Hematopoietic multipotent progenitor cell treated with erythropoietin and hydrocortisone succinate and interleukin-3 and kit ligand, for 15 days (in vitro differentiated cells): Measurements from ENCODE around the gene AKAP13.
A peak's percentile ranks its signal among the peaks of the same experiment; 100 is the strongest.

ENCODE experiments used
- DNase-seq: peaks from one replicate; pipeline ENCODE4 v3.0.0-alpha.2; 2015; ENCODE audit warnings: low spot score

AKAP13 gene

DNA sequence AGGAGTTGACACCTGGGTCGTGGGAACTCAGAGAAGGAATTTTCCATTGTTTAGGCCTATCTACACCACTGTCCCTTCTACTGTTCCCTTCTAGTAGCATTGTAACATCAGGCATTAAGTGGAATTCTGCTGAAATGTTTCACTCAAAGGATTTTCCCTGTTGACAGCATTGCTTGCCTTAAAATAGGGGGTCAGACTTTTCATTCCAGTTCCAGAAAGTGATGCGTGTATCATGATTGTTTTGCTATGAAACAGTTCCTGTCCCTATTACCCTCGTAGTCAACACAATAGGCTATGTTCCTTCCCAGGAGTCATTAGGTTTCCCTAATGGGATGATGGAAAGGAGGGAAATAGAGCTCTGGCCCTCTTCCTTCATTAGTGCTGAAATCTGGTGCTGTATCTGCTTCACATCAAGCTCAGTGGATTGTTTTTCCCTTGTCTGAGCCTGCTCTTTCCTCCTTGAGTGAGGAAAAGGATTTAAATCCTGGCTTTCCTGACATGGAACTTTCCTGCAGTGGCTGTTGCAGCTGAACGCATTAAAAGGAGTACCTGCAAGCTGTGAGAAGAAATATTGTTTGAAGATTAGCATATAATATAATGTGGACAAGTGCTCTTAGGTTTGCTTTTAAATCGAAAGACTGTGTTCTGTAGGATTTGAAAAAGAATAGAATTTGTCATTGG lies 218.5 kb downstream of the AKAP13 start:
- DNase-seq: no peak

DNA sequence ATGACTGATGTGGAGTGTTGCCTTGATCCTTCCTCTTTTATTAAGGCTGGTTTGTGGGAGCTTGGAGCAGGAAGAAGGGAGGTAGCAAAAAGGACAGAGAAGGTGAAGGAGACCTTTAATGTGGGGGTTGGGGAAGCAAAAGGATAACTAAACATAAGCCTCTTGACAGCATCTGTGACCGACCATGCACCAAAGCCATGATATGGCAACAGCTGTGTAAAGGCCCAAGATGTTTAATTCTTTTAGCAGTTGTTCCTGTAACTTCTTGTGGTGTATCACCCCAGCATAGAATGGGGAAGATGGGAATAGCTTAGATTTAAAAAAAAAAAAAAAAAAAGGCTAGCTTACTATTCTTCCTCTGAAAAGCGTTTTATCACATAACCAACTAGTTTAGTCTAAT lies 219.6 kb downstream of the AKAP13 start:
- DNase-seq: no peak

DNA sequence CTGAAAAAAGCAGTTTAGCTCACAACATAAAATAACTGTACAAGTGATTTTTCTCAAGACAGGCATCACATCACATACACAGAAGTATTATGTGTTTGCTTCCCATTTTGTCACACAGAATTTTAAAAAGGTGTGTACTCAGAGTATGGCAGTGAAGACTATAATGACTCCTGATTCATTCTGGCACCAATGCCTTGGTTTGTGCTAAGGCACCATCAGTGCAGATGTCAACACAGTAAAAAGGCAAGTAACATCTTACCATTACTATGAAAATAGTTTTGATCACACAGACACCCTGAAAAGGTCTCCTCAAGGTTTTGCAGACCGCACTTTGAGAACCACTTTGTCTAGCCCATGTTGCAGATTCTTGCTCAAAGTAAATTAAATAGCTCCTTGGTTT lies 222.8 kb downstream of the AKAP13 start:
- DNase-seq: no peak

DNA sequence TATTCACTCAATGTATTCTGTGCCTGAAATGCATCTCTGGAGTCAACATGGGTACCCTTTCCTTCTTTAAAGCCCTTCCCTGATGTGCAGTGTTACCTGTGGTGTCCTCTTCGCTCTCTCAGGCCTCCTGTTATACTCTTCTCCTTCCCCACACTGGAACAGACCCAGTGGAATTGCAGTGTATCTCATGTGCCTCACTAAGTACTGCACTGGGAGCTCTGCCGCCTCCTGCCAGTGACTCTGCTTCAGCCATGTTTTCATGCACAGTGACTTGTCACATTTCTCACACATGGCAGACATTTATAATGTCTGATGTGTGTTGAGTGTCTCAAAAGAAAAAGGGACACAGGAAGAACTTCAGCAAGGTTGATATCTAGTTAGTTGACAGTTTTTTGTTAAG lies 223.3 kb downstream of the AKAP13 start:
- DNase-seq: peak; percentile 23

DNA sequence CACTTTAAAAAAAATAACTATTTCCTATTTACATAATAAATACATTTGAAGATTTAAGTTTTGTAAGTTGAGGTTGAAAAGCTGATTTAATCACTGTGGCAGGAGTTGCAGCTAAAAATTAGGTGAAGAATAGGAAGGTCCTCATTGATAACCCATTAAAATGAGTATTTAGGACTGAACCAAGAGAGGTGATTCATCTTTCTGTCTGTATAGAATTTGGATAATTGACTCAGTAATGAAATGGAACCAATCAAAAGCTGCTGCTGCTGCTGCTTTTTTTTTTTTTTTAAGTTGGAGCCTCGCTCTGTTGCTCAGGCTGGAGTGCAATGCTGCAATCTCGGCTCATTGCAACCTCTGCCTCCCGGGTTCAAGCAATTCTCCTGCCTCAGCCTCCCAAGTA lies 223.8 kb downstream of the AKAP13 start:
- DNase-seq: no peak

DNA sequence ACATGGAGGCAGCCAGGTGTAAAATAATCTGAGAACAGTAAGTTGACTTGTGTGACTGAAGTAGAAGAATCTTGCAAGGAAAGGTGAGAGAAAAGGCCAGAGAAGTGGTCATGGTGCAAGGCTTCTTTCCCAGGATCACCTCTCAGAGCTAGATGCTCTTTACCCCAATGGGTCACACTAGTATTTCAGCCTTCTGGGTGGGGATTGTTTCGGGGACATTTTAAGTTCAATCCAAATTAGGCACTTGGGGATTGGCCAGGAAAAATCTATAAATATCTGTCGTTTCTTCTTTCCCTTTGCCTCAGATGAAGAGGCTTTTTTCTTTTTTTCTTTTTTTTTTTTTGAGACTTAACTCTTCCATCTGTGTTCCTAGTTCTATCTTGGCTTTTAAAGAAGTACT lies 226.3 kb downstream of the AKAP13 start:
- no peak for DNase-seq

DNA sequence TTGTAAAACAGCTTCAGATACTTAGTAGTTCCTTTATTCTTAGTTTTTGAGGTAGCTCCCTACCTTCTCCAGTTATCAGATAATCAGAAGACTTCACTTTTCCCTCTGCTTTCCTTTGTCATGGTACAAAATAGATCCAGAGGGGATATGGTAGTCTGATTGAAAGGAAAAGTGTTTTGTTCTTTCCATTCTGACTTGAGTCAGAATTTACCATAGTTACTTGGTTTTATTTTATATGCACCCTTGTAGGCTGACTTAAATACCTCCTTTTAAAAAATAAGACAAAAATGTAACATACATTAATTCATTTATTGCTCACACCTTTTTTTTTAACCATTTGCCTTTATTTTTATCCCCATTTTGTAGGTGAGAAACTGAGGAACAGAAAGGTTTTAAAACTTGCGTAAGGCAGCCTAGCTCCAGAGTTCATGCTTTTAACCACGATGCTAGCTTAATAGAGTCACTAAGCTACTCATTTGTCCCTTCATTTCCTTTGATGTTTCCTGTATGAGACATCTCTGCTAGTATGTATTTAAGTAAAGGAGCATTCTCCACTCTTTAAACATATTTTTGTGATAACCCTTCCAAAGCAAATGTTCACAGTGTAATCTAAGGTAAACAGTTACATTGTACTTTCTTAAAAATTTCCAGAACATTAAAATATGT lies 226.9 kb downstream of the AKAP13 start:
- DNase-seq: no peak

DNA sequence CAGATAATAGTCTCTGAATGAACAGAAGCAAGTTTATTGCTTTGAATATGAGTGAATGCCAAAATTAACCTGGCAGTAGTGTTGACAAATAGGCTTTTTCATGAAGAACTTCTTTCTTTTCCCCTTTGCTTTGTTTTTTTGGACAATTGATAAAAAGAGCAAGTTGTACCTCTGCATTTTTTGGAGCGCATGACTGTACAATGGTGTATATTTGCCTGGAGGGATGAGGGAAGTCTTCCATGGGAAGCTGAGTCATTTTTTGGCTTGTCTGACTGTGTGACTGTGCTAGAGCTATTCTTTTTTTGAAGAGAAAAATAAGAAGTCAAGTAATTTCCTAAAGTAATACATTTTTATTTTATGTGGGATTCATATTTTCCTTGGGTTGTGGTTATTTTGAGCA lies 227.4 kb downstream of the AKAP13 start:
- no peak for DNase-seq

DNA sequence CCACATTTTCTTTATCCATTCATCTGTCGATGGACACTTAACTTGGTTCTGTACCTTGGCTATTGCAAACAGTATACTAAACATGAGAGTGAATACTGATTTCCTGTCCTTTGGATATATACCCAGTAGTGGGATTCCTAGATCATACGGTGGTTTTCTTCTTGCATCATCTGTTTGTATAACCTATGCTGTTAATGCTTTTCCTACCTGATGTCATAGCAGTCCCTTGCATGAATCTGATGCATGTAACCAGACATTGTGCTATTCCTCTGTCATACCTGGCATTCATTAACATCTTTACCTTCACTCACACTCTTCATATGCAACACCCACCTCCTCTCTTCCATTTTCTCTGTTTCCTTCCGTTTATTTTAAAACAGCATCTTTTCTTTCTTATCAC lies 229.1 kb downstream of the AKAP13 start:
- DNase-seq: no peak

DNA sequence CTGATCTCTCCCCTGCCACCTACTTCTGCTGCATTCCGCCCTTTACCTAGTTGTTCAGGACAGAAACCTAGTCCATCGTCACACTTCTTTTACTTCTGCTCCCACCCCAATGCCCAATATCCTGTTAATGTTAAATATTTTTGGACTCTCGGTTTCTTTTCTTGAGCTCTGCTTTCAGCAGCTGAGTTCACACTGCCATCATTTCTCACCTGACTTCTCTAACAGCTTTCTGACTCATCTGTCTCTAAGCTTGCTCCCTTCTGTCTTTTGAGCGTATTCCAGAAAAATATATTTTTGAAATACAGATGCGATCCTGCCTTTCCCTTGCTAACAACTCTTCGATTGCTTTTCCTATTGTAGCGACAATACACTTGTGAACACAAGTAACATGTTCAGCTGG lies 231.0 kb downstream of the AKAP13 start:
- no peak for DNase-seq

DNA sequence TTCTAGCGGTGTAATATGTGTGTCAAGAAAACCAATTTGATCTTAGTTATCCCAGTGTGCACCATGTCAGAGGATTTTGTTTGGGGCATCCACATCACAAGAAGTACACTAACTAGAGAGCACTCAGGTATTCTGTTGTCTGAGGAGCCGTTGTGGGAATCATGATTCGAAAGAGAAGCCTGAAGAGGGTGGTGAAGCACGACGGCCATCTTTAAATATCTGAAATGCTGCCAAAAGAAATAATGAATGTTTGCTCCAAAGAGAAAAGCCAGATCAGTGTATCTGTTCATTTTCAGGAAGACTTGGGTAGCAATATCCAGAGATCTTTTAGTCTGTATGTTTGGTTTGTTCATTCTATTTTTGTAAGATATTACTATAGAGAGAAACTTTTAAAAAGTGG lies 233.7 kb downstream of the AKAP13 start:
- no peak for DNase-seq

DNA sequence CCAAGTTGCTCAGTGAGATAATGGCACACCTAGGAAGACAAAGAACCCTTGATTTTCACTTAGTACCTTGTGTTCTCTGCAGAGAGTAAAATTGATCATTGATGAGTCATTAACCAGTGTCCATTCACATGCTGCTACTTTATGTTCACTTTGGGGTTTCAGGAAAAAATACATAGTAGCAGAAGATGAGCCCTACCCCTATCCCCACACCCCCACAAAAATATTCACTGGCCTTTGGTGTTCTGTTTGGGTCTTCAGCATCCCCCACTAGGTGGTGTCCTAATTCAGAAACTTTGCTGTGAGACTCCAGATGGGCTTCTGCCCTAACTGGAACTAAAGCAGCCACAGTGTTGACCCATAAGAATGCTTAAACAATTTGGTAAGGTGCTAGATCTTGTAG lies 235.5 kb downstream of the AKAP13 start:
- DNase-seq: no peak

DNA sequence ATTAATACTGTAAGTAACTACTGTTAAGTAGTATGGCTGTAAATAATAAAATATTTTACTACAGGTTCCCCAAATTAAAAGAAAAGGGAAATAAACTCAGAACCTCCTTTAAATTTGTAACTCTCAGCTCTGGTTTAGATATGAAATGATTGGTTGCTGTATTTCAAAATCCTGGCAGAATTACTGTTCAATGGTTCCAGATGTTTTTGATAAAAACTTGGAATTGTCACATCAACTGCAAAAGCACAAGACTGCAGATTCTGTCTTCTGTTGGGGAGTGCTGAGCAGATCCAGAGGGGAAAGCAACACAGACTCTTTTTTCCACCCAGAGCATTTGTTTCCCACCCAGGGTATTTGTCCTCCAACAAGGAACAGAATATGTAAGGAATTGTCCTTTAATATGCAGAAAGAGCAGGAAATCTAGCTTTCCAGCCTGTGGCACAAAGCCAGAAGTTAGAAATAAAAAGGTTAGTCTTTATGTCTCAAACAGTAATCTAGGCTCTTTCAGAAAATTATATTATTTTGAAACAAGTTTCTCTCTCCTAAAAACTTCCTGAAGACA lies 236.2 kb downstream of the AKAP13 start:
- DNase-seq: no peak

DNA sequence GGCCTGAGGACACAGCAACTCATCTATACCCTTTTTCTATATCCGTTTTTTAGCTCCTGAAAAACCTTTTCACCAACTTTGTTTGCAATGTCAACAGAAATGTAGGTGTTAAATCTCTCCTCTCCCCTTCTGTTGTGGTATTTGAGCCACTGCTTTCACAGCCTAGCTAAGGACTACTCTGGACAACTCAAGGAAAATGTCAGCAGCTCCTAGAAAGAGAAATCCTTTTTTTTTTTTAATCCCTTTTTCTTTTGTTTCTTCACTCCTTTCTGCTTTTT lies 237.8 kb downstream of the AKAP13 start:
- DNase-seq: no peak

DNA sequence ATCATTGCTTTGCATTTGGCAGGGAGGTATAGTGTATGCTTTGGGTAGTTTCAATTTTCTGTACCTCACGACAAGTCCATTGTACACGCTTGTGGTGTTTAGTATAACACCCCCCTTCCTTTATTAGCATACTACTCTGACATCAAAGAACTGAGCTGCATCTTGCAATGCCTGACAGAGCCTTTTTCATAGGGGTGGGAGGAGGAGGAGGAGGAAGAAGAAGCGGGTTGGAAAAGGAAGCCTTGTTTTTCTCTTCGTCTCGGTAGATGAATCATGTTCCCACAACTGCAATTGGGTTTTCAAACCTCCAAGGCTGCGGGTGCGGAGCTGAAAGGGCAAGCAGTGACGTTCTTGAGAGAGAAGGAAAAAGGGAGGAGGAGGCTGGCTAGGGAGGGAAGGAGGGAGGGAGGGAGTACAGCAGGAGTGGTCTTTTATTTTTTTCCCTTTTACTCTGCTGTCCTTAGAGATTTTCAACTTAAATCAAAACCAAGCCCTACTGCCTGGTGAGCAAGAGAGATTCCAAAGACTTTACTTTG lies 238.6 kb downstream of the AKAP13 start:
- no peak for DNase-seq

DNA sequence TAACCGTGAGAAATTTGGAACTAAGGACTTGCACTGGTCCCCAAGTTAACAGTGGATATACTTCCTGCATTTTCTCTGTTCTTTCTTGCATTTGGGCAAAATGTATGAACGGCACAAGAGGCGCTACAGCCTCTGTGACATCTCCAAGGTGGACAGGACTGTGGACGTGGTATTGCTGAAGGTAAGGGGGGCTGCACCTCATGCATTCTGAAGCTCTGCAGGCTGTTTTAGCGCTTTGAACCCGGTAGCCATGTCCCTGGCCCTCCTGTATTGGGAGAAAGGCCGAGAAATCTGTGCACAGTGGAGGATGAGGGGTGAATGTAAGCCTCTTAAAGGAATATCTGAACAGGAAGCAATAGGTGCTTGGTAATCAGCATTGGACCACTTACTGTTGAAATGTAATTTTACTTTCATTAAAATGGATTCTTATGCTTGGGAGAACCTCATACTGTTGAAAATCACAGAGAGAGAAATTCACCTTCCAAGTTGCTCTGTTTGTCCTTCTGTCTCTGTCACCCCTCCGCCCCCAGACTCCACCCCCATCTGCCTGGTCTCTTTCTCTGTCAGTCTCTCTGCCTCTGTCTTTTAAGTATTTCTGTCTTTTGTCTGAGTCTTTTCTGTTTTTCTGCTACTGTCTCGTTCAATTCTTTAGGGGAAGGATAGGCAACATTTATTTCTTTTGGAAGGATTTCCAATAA lies 239.7 kb downstream of the AKAP13 start:
- DNase-seq: no peak

DNA sequence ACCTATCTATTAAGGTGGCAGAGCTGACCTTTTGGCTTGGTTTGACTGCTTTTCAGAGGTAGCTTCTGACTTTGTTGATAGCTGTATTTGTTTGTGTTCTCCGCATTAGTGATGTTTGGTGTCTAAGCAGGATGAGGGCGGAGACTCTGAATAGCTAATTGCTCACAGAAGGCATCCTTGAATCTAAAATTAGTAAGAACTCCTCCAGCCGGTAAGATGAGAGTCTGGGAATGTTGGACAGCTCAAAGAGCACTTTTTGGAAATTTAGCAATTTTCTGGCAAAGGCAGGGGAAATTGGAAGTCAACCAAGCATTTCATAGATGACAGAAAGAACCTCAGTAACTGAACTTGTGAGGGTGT lies 240.3 kb downstream of the AKAP13 start:
- no peak for DNase-seq

DNA sequence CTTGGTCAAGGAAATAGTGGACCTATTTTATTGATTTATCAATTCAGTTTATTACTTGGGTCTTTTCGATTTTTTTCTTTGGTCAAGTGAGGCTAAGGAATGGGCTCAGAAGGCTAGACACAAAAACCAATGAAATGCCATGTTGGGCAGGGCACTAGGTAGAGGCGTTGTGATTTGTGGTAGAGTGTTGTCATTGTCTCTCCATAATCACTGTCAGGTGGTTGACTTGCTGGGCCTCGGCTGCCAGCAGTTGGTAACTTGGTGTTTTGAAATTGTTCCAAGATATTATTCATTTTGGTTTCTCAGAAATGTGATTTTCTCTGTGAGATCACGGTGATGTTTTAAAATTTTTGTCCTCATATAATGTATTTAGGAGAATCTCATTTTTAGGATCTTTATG lies 240.7 kb downstream of the AKAP13 start:
- no peak for DNase-seq

DNA sequence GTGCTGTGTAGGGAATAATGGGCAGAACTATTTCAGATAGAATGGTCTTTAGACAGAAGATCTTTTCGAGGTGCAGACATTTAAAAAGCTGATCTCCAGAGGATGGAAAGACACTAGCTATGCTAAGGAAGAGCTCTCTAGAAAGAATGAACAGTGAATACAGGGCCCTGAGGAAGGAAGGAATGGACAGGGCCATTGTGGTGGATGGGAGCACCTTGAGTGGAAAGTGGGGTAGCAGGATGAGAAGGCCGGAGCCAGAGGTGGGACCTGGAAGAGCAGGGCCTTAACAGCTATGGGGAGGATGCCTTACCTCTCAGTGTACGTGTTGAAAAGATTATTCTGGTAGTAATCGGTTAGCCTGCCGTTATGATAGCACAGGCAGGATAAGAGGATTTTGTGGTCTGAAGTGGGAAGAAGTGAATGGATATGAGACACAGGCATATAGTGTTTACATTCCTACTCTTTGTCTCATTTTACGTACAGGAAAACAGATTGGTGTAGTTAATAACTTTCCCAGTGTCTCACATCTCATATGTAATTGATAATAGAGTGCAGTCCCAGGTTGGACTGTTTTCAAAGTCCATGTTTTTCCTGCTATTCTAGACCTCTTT lies 241.9 kb downstream of the AKAP13 start:
- no peak for DNase-seq

DNA sequence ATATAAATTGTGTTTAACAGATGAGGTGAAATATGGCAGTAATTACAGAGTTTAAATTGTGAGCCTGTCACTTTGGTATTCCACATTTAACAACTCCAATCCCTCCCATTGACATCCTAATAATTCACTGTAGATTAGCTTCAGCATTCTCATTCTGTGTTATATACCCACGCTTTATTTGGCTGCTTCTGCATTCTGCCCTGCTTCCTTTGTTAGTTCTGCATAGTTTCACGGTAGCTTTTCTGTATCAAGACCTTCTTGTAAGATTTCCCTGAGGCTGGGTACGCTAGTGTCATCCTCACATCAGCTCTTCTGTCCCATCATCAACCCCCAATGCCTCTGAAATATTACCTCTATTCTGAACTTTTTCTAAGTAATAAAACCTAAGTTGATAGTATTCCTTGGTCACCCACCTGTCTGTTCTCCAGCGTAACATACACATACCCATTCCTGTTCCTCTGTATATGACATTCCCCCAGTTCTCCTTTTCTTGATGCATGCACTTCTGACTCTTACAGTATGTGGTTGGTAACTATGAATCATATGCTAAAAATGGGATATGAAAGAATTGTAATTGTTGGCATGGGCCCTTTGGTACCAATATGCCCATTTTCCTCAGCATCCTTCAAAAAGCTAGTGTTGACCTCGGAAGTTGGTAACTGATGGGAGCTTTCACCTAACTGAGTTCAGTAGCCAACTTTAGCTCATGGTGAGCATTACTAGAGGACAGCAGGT lies 243.1 kb downstream of the AKAP13 start:
- DNase-seq: no peak

DNA sequence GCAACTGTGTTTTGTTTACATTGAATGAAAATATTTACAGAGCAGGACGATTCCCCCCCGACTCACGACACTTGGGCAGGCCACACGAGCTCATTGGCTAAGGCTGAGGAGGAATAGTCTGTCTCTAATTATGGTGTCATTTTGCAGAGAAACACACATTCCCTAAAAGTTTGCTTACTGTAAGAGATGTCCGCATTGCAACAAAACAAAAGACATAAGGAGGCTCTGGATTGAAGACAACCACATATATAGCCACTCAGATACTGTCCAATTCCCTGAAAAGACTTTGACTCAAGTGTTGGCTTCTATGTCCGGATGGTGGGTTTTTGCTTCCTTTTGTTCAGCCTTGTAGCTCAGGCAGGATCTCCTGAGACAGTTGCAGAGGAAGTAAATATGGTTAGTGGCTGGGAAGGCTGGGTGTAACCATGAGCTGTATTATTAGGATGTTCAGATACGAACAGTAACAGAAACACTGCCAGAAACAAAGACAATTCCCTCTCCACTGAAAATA lies 243.9 kb downstream of the AKAP13 start:
- no peak for DNase-seq
